Stimulated activated CD4-positive, alpha-beta T cell treated with anti-CD3 and anti-CD28 coated beads, Interleukin-15, amount 100 ng/mL, for 1 hour (primary cell): ENCODE results near the gene KCTD7.
"Not testable (repeated sequence)": the region's sequence is repeated elsewhere in the genome, so short reads cannot be mapped to it uniquely, and the experiment has no call there.

Source experiments
- DNase-seq, 2 donors: peaks; one replicate each; pipeline ENCODE4 v3.0.0-alpha.2; 2020; ENCODE audit warnings: low read depth in 1 of 2, low spot score in 1 of 2

Gene KCTD7

DNA sequence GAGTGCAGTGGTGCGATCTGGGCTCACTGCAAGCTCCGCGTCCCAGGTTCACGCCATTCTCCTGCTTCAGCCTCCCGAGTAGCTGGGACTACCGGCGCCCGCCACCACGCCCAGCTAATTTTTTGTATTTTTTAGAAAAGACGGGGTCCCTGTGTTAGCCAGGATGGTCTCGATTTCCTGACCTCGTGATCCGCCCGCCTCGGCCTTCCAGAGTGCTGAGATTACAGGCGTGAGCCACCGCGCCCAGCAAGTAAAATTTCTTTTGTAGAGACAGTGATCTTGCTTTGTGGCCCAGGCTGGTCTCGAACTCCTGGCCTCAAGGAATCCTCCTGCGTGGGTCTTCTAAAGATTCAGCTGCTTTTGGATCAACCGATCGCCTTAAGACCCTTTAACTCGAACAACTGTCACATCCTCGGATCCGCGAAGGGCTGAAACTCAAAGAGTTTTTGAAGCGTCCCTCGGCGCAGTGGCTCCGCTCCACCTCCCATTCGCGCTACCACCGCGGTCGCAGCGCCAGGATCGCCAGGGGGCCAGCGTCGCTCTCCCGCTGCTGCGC is 25.1 kb downstream of the KCTD7 start:
- DNase-seq = not testable (repeated sequence)

DNA sequence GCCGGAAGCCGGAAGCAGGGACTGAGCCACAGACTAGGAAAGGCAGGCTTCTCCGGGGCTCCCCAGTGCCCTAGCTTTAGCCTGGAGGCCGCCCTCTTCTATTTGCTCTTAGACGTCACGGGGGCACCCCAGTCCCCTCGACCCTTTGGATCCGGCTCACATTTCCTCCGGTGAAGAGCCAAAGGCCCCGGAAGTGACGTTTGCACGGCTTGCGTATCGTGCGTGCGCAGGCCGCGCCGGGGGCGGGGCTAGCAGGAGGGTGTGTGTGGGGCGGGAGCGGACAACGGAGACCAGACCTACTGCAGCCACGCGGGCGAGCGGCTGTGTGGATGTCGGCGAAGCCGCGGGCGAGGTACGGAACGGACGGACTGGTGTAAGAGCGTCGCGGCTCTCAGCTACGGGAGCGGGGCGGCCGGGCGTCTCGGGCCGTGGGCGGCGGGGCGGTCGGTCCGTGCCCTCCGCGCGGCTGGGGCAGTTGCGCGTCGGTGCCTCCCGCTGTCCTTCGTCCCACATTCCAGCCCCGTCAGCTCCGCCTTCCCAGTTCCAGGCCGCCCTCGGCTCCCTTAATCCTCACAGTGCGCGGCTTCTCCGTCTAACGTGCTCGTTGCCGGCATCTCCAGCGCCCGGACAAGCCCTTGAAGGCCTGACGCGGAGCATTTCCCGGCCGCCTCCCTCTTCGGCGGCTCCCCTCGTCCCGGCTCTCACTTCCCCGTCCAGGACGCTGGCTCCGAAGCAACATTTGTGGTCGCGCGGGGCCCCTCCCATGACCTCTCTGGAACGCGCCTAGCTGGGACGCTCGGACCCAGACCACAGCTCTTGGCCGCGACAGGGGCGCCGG is 25.8 kb downstream of the KCTD7 start:
- peak; percentile 90 to 96 for DNase-seq

DNA sequence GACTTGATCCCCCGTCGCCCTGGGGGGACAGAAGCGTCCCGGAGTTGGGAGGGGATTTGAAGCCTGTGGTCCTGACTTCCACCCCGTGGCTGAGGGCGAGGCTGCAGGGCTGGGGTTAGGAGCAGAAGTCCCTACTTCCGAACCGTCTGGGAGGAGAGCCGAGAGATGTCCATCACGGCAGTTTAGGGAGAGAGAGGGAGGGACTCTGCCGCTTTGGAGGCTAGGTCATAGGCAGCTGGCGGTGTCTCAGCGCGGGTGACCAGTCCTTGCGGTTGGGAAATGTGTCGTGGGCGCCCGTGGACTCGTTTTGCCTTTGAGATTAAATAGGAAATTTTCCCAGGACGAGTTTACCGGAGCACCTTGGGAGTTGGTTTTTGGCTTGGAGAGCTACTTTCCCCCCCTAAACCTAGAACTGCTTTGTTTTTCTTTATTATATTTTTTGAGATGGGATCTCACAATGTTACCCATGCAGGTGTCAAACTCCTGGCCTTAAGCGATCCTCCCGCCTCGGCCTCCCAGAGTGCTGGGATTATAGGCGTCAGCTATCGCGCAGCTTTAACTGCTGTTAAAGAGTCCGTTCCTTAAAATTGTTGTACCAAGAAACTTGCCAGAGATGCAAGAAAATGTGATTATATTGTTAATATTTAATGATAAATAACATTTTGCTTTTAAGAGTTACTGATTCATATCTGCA is 26.6 kb downstream of the KCTD7 start:
- not testable (repeated sequence) for DNase-seq

DNA sequence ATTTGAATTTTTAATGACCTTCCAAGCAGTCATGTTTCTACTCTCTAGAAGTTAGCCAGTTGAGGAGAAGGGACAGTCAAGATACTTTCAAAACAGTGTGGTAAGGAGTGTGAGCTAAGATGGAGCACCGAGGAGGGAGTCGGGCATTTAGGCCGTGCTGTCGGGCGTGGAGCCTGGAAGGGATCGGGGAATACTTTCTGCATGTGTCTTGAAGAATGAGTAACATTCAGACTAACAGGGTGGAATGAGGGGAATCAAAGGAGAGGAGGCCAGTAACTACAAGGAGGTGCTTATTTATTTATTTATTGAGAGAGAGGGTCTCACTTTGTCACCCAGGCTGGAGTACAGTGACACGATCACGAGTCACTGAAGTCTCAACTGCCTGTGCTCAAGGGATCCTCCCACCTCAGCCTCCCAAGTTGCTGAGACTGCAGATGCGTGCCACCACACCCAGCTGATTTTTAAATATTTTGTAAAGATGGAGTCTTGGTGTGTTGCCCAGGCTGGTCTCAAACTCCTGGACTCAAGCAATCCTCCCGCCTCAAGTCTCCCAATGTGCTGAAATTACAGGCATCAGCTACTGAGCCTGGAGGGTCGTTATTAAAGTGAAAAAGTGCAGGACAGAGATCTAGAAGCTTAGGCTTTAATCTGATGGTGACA is 27.3 kb downstream of the KCTD7 start:
- not testable (repeated sequence) for DNase-seq

DNA sequence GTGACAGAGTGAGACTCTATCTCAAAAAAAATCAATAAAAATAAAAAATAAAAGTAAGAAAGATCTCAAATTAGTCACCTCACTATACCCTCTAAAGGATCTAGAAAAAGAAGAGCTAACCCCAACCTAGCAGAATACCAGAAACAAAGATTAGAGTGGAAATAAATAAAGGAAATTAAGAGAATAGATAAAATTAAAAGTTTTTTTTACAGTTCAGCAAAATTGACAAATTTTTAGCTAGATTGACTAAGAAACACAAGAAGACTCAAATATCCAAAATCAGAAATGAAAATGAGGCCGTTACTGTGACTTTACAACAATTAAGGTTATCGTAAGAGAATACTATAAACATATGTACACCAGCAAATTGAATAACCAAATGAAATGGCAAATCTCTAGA is 29.1 kb downstream of the KCTD7 start:
- no peak for DNase-seq

DNA sequence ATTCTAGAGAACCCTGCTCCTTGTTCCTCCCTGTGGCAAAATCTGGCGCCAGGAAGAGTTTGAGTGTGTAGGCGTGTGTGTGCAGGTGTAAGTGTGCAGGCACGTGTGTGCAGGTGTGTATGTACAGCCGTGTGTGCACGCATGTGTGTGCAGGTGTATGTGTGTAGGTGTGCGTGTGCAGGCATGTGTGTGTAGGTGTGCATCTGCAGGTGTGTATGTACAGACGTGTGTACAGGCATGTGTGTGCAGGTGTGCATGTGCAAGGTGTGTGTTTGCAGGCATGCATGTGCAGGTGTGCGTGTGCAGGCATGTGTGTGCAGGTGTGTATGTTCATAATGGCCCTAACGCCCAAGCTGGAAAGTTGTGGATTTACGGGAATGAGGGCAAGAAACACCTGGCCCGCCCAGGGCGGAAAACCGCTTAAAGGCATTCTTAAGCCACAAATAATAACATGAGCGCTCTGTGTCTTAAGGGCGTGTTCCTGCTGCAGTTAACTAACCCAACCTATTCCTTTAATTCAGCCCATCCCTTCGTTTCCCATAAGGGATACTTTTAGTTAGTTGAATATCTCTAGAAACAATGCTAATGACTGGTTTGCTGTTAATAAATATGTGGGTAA is 34.1 kb downstream of the KCTD7 start:
- DNase-seq = no peak

DNA sequence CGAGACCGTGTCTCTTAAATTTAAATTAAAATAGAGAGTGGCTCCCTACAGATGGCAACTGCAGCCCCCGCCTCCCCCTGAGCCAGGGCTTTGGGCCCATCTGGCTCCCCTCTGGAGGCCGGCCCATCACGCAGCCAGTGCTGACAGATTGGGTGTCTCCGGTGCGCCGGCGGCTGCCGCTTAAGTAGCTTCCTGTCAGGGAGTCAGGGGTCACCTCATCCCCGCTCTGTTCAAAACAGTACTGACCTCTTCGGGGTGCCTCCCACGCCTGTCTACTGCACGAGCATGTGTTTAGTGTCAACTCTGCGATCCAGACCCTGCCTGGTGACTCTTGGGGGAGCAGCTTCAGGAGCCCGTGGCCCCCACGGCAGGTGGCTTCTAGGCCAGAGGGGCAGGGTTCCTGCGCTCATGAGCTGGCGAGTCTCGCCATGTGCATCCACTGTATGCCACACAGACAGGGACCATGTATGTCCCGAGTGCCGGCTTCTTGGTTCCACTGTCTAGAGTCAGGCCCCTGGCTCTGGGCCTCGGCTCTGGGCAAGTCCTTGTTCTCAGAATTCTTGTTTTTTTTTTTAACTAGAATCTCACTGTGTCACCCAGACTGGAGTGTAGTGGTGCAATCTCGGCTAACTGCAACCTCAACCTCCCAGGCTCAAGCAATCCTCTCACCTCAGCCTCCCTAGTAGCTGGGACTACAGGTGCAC is 36.1 kb downstream of the KCTD7 start:
- no peak for DNase-seq

DNA sequence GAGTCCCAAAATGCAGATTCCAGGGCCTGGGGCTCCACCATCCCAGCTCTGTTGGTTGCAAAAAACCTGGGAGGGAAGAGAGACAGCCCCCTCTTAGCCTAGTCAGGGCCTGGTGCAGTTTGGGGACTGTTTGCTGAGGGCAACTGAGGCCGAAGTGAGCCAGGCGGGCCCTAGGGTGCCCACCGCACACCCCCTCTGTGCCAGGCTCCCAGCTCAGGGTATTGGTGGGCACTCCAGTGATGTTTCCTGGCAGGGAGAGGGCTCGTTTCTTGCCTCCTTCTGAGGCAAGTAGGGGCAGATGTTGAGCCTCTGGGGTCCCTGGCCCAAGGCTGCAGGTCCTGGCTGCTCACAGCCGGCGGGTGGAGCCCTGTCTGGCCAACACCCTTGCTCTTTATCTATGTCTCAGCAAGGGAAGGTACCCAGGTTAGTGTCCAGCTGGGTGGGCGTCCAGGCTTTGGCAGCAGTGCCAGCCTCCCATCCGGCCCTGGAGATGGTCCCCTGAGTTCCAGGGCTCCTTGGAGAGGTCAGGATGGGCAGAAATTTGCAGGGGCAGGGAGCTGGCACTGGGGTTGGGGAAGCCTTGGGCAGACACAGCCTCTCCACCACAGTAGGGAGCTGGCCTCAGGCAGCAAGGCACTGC is 37.8 kb downstream of the KCTD7 start:
- DNase-seq = no peak

DNA sequence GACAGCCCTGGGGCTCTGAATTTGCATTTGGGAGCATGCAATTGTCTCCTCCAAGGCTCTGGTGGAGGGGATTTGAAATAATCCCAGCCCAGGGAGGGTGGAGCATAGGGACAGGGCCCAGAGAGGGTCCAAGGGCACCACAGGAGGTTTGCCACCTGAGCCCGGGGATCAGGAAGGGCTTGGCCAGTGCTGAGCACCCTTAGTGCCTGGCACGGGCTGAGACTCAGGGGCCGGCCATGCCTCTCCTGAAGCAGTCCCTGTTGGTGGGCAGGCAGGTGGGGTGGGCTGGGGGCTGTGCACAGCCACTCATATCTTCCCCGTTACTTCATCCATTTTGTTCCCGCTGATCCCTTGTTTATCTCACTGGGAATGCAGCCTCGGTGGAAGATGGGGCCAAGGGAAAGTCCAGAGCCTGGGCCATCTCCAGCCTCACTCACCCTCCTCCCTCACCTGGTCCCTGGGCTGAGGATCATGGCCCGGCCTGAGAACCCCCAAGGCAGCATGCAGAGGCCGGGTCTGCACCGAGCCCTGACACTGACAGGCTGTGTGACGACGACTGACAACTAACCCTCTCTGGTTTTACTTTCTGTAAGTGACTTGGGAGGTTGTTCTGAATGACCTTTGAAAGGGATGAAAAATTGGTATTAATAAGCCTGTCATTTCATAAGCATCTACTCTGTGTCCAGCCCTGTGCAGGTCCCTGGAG is 38.5 kb downstream of the KCTD7 start:
- DNase-seq = no peak

DNA sequence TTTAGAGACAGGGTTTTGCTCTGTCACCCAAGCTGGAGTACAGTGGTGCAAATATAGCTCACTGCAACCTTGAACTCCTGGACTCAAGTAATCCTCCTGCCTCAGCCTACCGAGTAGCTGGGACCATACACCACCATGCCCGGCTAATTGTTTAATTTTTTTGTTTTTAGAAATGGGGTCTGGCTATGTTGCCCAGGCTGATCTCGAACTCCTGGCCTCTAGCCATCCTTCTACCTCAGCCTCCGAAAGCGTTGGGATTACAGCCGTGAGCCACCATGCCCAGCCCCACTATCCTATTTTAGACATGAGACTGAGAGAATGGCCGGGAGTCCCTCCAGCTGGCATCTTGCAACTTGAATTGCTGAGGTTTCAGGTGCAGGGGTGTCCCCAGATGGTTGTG is 39.4 kb downstream of the KCTD7 start:
- no peak for DNase-seq

DNA sequence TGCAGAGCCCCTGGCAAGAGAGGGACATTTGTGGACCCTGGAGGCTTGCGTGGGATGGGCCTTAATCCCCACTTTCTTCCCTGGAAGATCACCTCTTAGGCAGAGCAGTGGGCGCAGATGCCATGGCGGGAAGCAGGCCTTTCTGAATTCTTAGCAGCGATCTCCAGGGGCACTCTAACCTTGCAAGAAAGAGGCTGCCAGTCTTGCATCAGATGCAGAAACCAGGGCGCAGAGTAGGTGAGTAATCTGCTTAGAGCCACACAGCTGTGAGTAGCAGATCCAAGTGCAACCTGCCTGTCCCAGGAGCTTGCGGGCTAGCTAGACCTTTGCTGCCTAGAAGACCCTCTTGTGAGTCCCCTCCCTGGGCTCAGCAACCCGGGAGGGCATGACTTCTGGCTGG is 40.0 kb downstream of the KCTD7 start:
- DNase-seq = no peak

DNA sequence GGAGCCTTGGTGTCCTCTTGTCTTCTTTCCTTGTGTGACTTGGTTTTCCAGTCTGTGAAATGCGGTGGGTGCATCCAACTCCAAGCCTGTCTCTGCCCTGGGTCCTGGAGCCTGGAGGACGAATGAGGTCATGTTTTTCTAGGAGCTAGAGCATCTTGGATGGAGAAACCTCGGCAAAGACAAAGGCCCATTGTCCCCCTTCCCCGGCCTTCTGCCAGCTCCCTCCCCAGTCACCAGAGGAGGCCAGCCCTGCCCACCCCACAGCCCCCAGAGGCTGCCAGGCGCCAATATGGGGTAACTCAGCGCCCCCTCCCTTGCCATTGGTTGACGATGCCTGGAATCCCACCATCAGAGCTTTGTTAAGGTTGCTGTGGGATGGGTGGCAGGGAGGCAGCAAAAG is 40.4 kb downstream of the KCTD7 start:
- DNase-seq = no peak

DNA sequence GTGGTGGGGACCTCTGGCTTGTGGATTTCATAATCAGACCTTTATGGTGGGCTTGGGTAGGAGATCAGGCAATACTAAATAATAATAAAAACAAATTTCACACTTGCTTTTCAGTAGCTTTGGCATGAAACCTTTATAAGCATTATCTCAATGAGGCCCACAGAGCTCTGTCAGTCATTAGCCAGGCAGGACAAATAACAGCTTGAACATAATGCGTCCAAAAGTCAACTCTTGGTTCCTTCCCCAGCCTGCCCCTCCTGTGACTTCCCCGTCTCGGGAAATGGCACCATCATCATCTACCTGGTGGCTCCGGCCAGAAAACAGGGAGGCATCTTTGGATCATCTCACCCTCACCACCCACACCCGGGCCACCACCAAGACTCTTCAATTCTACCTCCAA is 40.8 kb downstream of the KCTD7 start:
- no peak for DNase-seq

DNA sequence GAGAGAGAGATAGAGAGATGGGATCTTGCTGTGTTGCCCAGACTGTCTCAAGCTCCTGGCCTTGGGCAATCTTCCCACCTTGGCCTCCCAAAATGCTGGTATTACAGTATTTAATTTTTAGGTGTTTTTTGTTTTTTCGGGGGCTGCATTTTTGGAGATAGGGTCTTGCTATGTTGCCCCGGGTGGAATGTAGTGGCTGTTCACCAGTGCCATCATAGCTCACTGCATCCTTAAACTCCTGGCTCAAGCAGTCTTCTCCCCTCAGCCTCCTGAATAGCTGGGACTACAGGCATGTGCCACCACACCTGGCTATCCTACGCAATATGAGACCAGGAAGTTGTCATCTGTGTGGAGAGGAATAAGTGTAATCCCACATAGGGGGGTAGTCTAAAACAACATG is 42.4 kb downstream of the KCTD7 start:
- DNase-seq = no peak

DNA sequence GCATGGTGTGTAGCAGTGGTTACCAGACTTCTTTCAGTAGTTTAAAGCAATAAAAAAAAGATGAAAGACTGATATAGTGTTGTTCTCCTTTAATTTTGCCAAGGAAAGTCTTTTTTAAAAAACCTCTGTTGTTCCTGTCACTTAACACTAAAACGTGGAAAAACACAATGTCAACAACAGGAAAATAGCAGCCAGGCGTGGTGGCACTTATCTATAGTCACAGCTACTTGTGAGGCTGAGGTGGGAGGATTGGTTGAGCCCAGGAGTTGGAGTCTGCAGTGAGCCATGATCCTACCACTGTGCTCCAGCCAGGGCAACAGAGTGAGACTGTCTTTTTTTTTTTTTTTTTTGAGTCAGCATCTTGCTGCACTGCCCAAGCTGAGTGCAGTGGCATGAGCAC is 42.8 kb downstream of the KCTD7 start:
- not testable (repeated sequence) for DNase-seq

DNA sequence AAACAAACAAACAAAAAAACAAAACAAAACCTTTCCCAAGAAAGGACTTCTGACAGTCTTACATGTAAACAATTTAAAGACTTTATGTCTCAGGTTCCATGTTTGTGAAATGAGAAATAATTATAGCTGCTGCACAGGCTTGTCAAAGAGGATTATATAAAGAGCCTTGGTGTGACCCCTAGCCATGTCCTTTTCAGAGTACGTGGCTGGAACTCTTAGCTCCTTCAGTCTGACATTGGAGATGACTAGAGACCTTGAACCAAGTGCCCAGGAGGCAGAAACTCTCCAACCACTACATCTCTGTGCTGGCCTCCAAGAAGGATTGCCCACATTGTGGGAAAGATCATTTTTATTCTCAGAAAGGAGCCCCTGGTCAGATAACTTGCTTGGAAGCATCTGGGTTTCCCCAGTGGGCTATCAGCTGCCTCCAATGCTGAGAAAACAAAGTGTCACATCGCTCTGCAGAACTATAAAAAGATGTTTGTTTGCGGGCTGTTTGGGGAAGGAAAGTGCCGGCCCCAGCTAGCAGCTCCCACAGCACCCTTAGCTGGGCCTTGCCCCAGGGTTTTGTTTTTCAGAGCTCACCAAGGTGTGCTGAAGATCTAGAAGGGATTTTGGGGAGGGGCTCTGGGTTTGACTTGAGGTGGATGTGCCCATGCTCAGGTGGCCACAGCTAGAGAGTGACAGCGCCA is 43.9 kb downstream of the KCTD7 start:
- DNase-seq = not testable (repeated sequence)

DNA sequence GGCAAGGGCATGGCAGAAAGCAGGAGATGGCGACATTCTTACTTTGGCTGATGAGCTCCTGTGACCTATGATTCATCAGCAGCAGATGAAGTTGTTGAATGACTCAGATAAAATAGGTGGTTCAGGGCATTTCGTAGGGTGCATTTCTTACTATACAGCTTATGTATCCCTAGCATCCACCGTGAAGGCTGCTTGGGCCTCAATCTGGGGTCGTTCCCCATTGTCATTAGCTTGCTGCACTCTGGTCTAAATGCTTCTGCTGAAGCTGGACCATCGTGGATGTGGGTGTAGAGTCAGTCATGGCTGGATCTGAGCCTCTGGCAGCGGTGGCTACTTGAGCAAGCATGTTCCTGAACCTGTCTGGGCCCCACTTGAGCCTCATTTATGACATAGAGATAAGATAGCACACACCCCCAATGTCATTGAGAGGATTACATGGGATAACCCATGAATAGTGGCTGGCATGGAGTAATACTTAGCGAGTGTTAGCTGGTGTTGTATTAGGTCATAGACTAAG is 44.5 kb downstream of the KCTD7 start:
- DNase-seq = not testable (repeated sequence)

DNA sequence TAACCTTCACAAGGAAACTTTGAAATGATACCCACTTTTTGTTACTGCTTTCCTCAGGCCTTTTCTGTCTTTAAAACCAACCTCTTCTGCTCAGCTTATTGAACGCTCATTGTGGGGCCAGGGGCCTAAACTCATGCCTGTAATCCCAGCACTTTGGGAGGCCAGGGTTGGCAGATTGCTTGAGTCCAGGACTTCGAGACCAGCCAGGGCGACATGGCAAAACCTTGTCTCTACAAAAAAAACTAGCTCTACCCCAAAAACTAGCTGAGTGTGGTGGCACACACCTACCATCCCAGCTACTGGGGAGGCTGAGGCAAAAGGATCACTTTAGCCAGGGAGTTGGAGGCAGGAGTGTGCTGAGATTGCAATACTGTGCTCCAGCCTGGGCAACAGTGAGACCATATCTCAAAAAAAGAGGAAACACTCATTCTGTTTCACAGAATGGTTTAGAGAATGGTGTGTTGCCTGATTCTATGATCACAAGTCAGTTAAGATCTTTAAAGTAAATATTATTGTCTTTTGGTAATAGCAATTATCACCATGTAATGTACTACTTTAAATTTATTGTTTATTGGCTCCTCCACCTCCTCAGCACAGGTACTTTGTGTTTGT is 51.1 kb downstream of the KCTD7 start:
- DNase-seq = no peak
